GM12878 (cell line): Measurements from ENCODE around the gene KISS1. TPM values are rescaled to one million over a fixed set of nuclear protein-coding genes. Genes with fewer than 3 reads are reported as not detected.

Experiments used
- ATF3 ChIP-seq: IDR thresholded peaks from 2 replicates; pipeline ENCODE4 v1.6.1; 2011; ENCODE audit warnings: low read depth, mild to moderate bottlenecking, low read length, moderate library complexity, borderline replicate concordance; ENCODE audit errors: extremely low read depth
- BACH1 ChIP-seq: fragments of 450-650 bp; IDR thresholded peaks from 2 replicates; pipeline ENCODE4 v1.6.1; 2017; ENCODE audit warnings: mild to moderate bottlenecking, borderline replicate concordance
- BCLAF1 ChIP-seq: fragments of 450-650 bp; IDR thresholded peaks from 2 replicates; pipeline ENCODE4 v1.6.1; 2017; ENCODE audit warnings: antibody characterized with exemption, mild to moderate bottlenecking, moderate library complexity
- BMI1 ChIP-seq: fragments of 450-650 bp; IDR thresholded peaks from 2 replicates; pipeline ENCODE4 v1.6.1; 2016; ENCODE audit warnings: mild to moderate bottlenecking, moderate library complexity, borderline replicate concordance
- KAT2A ChIP-seq: conservative IDR thresholded peaks from 2 replicates; pipeline ENCODE4 v1.6.1; 2011; ENCODE audit warnings: low read depth, low read length; ENCODE audit not compliant: control insufficient read depth
- polyA plus RNA-seq, 11 experiments: library from polyadenylated mRNA; depleted of rRNA in 4 of 11; unstranded in 6 of 11; stranded (reverse) in 5 of 11; fragments of >200 nt; fragmentation: Nextera tagmentation in 4 of 11; fragmentation: Illumina TruSeq in 1 of 11; extraction: Ambion mirVana in 4 of 11; extraction: Trizol in 1 of 11; gene quantifications; 1 replicate in 1 of 11; 2 replicates in 10 of 11; pipeline versions ENCODE4 v1.2.1 to v1.2.3, GENCODE V29; 2011 to 2016; ENCODE audit warnings: inconsistent platforms in 2 of 11, missing spikeins in 2 of 11, low read depth in 1 of 11
- total RNA-seq, 4 experiments: library from RNA; depleted of rRNA in 3 of 4; stranded (reverse); fragments of >200 nt in 3 of 4; fragmentation: Illumina TruSeq in 1 of 4; extraction: Trizol in 1 of 4; gene quantifications; 2 replicates each; pipeline versions ENCODE4 v1.2.1 to v1.2.3, GENCODE V29; 2013 to 2021
- TF ChIP-seq, protein P1 (sequence below): fragments of 450-650 bp; formaldehyde crosslinking; IDR thresholded peaks from 2 replicates; pipeline ENCODE4 v1.4.0; 2022; ENCODE audit warnings: mild to moderate bottlenecking, moderate library complexity

Gene KISS1
- total and polyA plus RNA-seq, 10 of the 15 experiments (the other 5 are each of a cell fraction or from before 2014, with no cell fraction given): not detected

DNA sequence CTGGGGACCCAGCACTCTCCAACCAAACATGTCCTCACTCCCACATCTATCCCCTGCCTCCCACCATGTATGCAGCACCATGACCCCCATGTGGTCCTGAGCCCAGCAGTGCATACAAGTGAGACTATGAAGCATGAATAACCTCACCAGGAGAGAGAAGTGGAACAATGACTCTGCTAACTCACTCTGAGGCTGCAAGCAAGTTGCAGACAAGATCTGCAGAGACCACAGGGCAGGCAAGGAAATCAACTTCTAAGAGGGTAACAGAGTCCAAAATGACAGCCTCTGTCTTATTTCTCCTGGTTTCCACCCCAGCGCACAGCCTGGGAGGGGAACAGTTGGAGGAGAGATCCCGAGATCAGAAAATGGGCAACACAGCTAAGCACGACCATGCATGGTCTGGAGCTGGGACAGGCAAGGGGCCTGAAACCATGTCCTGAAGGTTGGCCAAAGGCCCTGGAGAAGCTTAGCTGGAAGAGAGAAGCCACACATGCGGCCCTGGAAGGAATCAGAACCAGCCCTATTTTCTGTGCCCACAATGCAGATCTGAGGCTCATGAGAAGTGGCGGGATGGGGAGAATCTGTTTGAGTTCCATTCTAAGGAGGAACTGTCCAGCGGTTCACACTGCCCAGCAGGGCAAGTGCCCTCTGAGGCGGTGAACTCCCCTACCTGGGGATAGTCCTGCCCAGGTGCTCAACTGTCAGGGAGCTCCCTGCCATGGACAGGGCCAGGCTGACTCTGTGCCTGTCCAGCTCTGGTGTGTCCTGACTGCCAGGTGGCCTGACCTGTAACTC lies 17.6 kb downstream of the KISS1 start (continued):
- TF ChIP-seq, protein P1, sequence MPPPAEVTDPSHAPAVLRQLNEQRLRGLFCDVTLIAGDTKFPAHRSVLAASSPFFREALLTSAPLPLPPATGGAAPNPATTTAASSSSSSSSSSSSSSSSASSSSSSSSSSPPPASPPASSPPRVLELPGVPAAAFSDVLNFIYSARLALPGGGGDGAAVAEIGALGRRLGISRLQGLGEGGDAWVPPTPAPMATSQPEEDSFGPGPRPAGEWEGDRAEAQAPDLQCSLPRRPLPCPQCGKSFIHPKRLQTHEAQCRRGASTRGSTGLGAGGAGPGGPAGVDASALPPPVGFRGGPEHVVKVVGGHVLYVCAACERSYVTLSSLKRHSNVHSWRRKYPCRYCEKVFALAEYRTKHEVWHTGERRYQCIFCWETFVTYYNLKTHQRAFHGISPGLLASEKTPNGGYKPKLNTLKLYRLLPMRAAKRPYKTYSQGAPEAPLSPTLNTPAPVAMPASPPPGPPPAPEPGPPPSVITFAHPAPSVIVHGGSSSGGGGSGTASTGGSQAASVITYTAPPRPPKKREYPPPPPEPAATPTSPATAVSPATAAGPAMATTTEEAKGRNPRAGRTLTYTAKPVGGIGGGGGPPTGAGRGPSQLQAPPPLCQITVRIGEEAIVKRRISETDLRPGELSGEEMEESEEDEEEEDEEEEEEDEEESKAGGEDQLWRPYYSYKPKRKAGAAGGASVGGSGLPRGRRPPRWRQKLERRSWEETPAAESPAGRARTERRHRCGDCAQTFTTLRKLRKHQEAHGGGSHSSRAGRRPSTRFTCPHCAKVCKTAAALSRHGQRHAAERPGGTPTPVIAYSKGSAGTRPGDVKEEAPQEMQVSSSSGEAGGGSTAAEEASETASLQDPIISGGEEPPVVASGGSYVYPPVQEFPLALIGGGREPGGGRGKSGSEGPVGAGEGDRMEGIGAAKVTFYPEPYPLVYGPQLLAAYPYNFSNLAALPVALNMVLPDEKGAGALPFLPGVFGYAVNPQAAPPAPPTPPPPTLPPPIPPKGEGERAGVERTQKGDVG (CRISPR knock-in tag): no peak
- no peak for TF ChIP-seq BMI1
- TF ChIP-seq ATF3: no peak
- TF ChIP-seq KAT2A: no peak
- TF ChIP-seq BACH1: no peak
- no peak for TF ChIP-seq BCLAF1
